HUES64 (cell line): ENCODE data around the gene CATSPERE.
"Not testable (repeated sequence)": the region's sequence is repeated elsewhere in the genome, so short reads cannot be mapped to it uniquely, and the experiment has no call there.

Experiments used
- H3K27ac ChIP-seq: 2 replicates; pipeline ENCODE4 v1.7.0; 2013; ENCODE audit warnings: low read depth, low read length, inconsistent platforms
- H3K27me3 ChIP-seq: 2 replicates; pipeline ENCODE4 v1.6.1; 2013; ENCODE audit warnings: mild to moderate bottlenecking, low read length; ENCODE audit not compliant: insufficient read depth
- H3K36me3 ChIP-seq: 2 replicates; pipeline ENCODE4 v1.6.1; 2013; ENCODE audit warnings: mild to moderate bottlenecking, low read length; ENCODE audit not compliant: insufficient read depth
- H3K4me1 ChIP-seq: 2 replicates; pipeline ENCODE4 v1.6.1; 2013; ENCODE audit warnings: mild to moderate bottlenecking, low read length, moderate library complexity; ENCODE audit not compliant: insufficient read depth
- H3K4me3 ChIP-seq: 2 replicates; pipeline ENCODE4 v1.5.1; 2013; ENCODE audit warnings: mild to moderate bottlenecking, low read length, moderate library complexity
- H3K9ac ChIP-seq: 2 replicates; pipeline ENCODE4 v1.6.1; 2013; ENCODE audit warnings: mild to moderate bottlenecking, low read depth, low read length
- H3K9me3 ChIP-seq: 2 replicates; pipeline ENCODE4 v1.6.1; 2013; ENCODE audit warnings: low read depth, low read length; ENCODE audit not compliant: insufficient read depth
- WGBS: fragments of 150-250, 120-280 bp; methylation state at CpG from one replicate; pipeline ENCODE4 v1.1.7; 2013; ENCODE audit warnings: missing lambda C conversion rate; 5-methylcytosine and 5-hydroxymethylcytosine counted together

Gene CATSPERE

GRCh38 chr1:244494653-244495052 is 33.6 kb downstream of the CATSPERE start:
- no peaks in the 10 kb centered on the region for H3K27me3 ChIP-seq
- H3K9ac ChIP-seq: no peak overlapping the region
- no peak overlapping the region for H3K4me3 ChIP-seq
- no peaks in the 10 kb centered on the region for H3K36me3 ChIP-seq
- no peak overlapping the region for H3K27ac ChIP-seq
- peaks cover 8% of the 10 kb centered on the region; the same call in 1 of the 2 replicates for H3K4me1 ChIP-seq
- WGBS: no CpG with 5 or more reads among the region's 2 CpGs
- no peaks in the 10 kb centered on the region for H3K9me3 ChIP-seq

- 47% methylated on average over 1 of the region's 1 CpG for WGBS
- H3K9ac ChIP-seq: no peak overlapping the region
- H3K27ac ChIP-seq: peak overlapping the region; percentile 54
Observed at GRCh38 chr1:244496186-244496585, 35.1 kb downstream of the CATSPERE start.

DNA sequence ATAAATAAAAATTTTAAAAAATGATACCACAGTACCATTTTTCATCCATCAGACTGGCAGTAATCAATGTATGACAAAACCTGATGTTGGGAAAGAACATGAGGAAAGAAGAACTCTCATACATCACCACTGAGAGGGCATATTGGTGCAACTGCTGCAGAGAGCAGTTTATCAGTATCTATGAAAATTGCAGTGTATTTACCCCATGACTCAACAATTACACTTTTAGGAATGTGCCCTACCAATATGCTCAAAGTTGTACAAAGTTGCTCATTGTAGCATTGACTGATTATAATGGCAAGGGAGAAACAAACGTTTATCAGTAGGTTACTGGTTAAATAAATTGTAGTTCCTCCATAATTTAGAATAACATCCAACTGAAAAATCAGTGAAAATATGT is 36.7 kb downstream of the CATSPERE start:
- Histone ChIP-seq H3K27ac (no peak overlapping the region), H3K4me3 (no peak overlapping the region), H3K36me3 (no peaks in the 10 kb centered on the region), H3K9me3 (no peaks in the 10 kb centered on the region), H3K9ac (no peak overlapping the region), H3K27me3 (no peaks in the 10 kb centered on the region), H3K4me1 (peaks cover 8% of the 10 kb centered on the region; the same call in 1 of the 2 replicates)
- WGBS: no CpG with 5 or more reads among the region's 1 CpG

More at GRCh38 chr1:244496186-244496585, 35.1 kb downstream of the CATSPERE start:
- H3K36me3 ChIP-seq: no peaks in the 10 kb centered on the region
- no peaks in the 10 kb centered on the region for H3K27me3 ChIP-seq
- H3K4me1 ChIP-seq: peaks cover 8% of the 10 kb centered on the region; the same call in 1 of the 2 replicates
- no peak overlapping the region for H3K4me3 ChIP-seq
- H3K9me3 ChIP-seq: no peaks in the 10 kb centered on the region

DNA sequence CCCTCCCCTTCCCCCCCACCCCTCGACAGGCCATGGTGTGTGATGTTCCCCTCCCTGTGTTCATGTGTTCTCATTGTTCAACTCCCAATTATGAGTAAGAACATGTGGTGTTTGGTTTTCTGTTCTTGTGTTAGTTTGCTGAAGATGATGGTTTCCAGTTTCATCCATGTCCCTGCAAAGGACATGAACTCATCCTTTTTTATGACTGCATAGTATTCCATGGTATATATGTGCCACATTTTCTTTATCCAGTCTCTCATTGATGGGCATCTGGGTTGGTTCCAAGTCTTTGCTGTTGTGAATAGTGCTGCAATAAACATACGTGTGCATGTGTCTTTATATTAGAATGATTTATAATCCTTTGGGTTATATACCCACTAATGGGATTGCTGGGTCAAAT is 38.4 kb downstream of the CATSPERE start:
- not testable (repeated sequence) for H3K9ac ChIP-seq, H3K4me3 ChIP-seq, H3K9me3 ChIP-seq, H3K27ac ChIP-seq, H3K4me1 ChIP-seq, H3K27me3 ChIP-seq, H3K36me3 ChIP-seq
- WGBS: no CpG with 5 or more reads among the region's 2 CpGs

- H3K9me3 ChIP-seq, H3K4me1 ChIP-seq, H3K4me3 ChIP-seq, H3K27ac ChIP-seq, H3K36me3 ChIP-seq, H3K9ac ChIP-seq, H3K27me3 ChIP-seq: not testable (repeated sequence)
- 94% methylated on average over 4 of the region's 4 CpGs for WGBS
Observed at GRCh38 chr1:244500515-244500914, 39.4 kb downstream of the CATSPERE start.

- no peak overlapping the region for H3K9ac ChIP-seq
- 77% methylated on average over 3 of the region's 3 CpGs for WGBS
- H3K27ac ChIP-seq: no peak overlapping the region
- H3K4me3 ChIP-seq: no peak overlapping the region
- H3K36me3 ChIP-seq: no peaks in the 10 kb centered on the region
- H3K9me3 ChIP-seq: no peaks in the 10 kb centered on the region
- H3K27me3 ChIP-seq: no peaks in the 10 kb centered on the region
- H3K4me1 ChIP-seq: no peaks in the 10 kb centered on the region
Observed at GRCh38 chr1:244502630-244503029, 41.6 kb downstream of the CATSPERE start.

DNA sequence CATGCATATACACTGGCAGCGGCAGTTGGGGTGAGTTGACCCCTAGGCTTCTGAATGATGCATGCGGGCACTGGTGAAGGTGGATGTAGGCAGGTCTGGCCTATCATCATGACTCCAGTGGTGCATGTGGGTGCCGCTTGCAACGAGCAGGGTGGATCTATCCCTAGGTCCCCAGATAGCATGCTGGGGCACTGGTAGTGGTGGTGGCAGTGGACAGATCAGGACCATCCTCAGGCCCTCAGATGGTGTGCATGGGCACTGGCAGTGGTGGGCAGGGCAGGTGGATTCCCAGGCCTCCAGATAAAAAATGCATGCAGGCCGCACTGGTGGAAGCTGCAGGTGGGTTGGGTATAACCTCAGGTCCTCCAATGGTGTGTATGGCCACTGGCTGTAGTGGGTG is 52.4 kb downstream of the CATSPERE start:
- H3K9me3 ChIP-seq: no peaks in the 10 kb centered on the region
- WGBS: 94% methylated on average over 5 of the region's 5 CpGs
- no peaks in the 10 kb centered on the region for H3K4me1 ChIP-seq
- H3K36me3 ChIP-seq: no peaks in the 10 kb centered on the region
- H3K4me3 ChIP-seq: no peak overlapping the region
- no peaks in the 10 kb centered on the region for H3K27me3 ChIP-seq
- no peak overlapping the region for H3K27ac ChIP-seq
- no peak overlapping the region for H3K9ac ChIP-seq

GRCh38 chr1:244515680-244516079 is 54.6 kb downstream of the CATSPERE start:
- Histone ChIP-seq H3K4me3 (no peak overlapping the region), H3K27ac (no peak overlapping the region), H3K9ac (no peak overlapping the region), H3K9me3 (no peaks in the 10 kb centered on the region), H3K36me3 (no peaks in the 10 kb centered on the region), H3K27me3 (no peaks in the 10 kb centered on the region), H3K4me1 (no peaks in the 10 kb centered on the region)
- WGBS: 100% methylated on average over 1 of the region's 2 CpGs

DNA sequence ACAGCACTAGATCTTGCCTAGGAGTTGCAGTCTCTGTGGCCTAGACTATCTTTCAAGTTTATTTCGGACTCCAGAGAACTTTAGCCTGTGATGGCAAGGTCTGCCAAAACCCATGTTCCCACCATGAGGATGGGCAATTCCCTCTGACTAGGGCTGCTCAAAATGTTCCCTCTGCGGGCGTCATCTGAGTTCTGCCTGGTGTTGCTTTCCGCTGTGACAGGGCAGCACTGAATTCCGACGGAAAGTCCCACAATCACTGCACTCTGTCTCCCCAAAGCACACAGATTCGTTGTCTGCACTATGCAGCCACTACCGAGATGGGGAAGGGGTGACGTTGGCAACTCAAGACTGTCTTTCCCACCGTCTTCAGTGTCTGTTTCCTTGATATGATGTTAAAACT is 75.2 kb downstream of the CATSPERE start:
- no peak overlapping the region for H3K27ac ChIP-seq
- no peaks in the 10 kb centered on the region for H3K9me3 ChIP-seq
- no peaks in the 10 kb centered on the region for H3K27me3 ChIP-seq
- 66% methylated on average over 10 of the region's 10 CpGs for WGBS
- H3K36me3 ChIP-seq: no peaks in the 10 kb centered on the region
- no peak overlapping the region for H3K9ac ChIP-seq
- H3K4me1 ChIP-seq: no peaks in the 10 kb centered on the region
- H3K4me3 ChIP-seq: no peak overlapping the region

DNA sequence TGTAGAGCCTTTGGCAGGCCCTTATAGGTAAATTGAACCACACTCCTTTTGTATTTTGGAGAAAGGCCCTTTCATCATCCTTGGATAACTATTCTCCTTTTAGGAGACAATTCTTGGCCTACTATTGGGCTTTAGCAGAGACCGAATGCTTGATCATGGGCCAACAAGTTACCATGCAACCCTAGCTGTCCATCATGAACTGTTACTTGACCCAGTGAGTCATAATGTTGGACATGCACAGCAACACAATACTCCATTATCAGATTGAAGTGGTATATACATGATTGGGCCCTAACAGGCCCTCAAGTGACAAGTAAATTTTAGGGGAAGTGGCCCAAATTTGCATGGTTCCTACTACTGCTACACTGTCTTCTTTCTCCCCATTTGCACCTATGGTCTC is 84.4 kb downstream of the CATSPERE start:
- Histone ChIP-seq H3K9me3 (no peaks in the 10 kb centered on the region), H3K4me1 (no peaks in the 10 kb centered on the region), H3K27me3 (no peaks in the 10 kb centered on the region), H3K36me3 (no peaks in the 10 kb centered on the region), H3K9ac (no peak overlapping the region), H3K27ac (no peak overlapping the region), H3K4me3 (no peak overlapping the region)
- 96% methylated on average over 1 of the region's 1 CpG for WGBS

GRCh38 chr1:244548558-244549115 is 87.6 kb downstream of the CATSPERE start:
- Histone ChIP-seq H3K9me3 (no peaks in the 10 kb centered on the region), H3K27ac (no peak overlapping the region), H3K4me1 (no peaks in the 10 kb centered on the region), H3K36me3 (no peaks in the 10 kb centered on the region), H3K9ac (no peak overlapping the region), H3K27me3 (no peaks in the 10 kb centered on the region), H3K4me3 (no peak overlapping the region)
- 87% methylated on average over 2 of the region's 2 CpGs for WGBS

GRCh38 chr1:244552336-244552735 is 91.3 kb downstream of the CATSPERE start:
- Histone ChIP-seq H3K36me3 (no peaks in the 10 kb centered on the region), H3K27ac (no peak overlapping the region), H3K4me3 (no peak overlapping the region), H3K9me3 (peaks cover 12% of the 10 kb centered on the region; the same call in 1 of the 2 replicates), H3K27me3 (no peaks in the 10 kb centered on the region), H3K9ac (no peak overlapping the region), H3K4me1 (no peaks in the 10 kb centered on the region)
- WGBS: 96% methylated on average over 5 of the region's 6 CpGs
